Measurements from ENCODE around the gene STK31.
"Not testable (repeated sequence)": the region's sequence is repeated elsewhere in the genome, so short reads cannot be mapped to it uniquely, and the experiment has no call there.

The STK31 gene

GRCh38 chr7:23710000-23710399 is at the start of gene STK31:
Gene STK31, plus strand, starts transcription at chr7:23710219. Its CDS starts 67 bp downstream, at chr7:23710286.
- DNase-seq = no peak

GRCh38 chr7:23661385-23661784 is 48.6 kb upstream of the STK31 start:
- DNase-seq = no peak

DNA sequence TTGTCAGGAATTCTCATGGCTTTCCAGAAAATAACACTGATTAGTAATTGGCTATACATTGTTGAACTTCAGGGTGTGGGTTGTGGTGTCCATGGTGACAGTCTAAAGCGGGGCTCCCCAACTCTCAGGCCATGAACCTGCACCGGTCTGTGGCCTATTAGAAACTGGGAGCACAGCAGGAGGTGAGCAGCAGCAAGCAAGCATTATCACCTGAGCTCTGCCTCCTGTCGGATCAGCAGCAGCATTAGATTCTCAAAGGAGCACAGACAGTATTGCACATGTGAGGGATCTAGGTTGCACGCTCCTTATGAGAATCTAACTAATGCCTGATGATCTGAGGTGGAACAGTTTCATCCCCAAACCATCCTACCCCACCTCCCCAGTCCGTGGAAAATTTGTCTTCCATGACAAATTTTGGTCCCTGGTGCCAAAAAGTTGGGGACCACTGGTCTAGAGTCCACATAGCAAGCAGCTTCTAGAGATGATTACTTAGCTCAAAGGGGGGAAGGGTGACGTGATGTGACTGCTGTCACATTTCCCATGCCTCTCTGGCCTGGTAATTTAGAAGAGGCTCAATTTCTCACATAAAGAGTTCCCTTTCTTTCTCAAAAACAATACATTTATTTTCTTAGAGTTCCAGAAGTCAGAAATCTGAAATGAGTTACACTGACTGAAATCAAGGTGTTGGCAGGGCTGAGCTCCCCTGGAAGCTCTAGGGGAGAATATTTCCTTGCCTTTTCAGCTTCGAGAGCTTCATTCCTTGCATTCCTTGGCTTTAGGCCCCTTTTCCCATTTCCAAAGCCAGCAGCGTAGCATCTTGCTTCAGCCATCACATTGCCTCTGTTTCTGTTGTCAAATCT is 47.7 kb upstream of the STK31 start:
- no peak for DNase-seq

DNA sequence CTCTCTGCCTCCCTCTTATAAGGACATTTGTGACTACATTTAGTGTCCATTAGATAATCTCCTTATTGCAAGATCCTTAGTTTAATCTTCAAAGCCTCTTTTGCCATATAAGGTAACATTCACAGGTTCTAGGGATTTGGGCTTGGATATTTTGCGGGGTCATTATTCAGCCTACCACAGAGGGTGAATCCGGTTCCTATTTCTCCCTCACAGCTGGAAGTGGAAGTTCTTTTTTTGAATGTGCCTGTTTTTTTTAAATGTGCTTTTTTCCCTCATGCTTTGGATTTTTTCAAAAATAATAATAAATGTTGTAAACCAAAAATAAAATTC is 47.1 kb upstream of the STK31 start:
- no peak for DNase-seq

DNA sequence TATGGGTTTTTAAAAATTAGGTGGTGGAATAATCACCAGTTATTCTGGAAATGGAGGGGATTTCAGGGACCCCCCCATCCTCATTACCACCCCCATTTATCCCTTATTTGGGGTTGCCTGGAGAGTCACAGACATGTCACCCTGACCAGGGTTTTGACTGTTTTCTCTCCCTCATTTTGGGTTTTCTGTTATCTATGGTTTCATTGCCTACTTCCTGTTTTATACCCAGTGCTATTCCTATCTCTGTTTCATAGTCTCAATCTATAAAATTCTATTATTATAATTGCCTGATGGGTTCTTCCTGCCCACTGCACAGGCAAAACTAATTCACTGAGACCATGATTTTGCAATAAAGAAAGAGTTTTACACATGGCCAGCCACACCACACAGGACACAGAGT is 45.9 kb upstream of the STK31 start:
- no peak for DNase-seq

DNA sequence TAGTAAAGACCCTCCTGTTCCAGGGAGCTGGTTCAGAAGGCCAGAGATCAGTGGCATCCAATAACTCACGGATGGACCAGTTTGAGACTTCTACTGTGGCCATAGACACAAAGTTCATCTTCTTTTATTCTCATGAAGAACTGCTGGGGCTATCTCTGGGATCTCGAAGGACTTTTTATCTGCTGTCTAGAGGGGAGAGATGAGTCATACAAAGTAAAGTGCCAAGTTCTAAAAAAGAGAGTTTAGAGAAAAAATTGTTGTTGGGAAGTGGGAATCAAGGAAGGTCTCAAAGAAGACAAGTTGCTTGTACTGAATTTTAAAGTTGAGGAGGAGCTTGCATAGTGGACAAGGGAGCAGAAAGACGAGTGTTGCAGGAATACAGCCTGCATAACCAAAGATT is 38.0 kb upstream of the STK31 start:
- no peak for DNase-seq

GRCh38 chr7:23679898-23680413 is 30.1 kb upstream of the STK31 start, which contains the start of gene FAM221A:
Gene FAM221A, plus strand, starts transcription at chr7:23680199. Its CDS starts 20 bp downstream, at chr7:23680219.
- peak; percentile 79 for DNase-seq

GRCh38 chr7:23680414-23681405 is 29.3 kb upstream of the STK31 start:
- DNase-seq = peak; percentile 63

GRCh38 chr7:23684041-23684440 is 26.0 kb upstream of the STK31 start:
- not testable (repeated sequence) for DNase-seq

DNA sequence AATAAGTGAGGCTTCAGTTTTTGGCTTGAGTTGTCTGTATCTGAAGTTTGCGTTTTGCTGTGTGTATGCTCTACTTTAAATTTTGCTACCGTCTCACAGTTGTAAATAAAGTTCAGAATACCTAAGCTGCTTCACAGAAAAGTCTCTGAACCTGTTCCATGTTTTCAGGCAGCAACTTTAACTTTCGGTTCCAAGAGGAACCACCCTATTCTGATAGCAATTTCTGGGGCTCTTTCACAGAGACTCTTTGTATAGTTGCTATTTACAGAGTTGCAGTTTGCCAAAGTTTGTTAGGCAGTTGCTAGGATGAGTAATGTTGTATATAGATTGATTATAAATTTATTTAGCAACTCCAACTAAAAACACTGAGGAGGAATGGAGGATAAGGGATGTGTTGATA is 24.3 kb upstream of the STK31 start:
- no peak for DNase-seq

DNA sequence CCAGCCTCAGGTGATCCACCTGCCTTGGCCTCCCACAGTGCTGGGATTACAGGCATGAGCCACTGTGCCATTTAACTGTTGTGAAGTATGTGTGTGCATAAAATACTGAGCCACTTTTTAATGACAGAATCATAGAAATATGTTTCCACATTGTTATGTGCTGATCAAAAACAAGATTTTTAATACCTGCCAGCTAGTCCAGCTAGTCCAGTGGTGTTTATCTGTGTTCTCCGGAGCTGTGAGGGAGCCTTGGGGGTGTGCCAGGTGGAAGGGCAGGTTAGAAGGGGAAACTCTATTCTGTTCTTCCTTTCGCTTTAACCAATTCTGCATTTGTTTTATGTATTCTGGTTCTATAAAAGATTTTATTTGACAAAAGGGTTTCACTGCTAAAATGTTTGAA is 23.0 kb upstream of the STK31 start:
- DNase-seq = no peak

DNA sequence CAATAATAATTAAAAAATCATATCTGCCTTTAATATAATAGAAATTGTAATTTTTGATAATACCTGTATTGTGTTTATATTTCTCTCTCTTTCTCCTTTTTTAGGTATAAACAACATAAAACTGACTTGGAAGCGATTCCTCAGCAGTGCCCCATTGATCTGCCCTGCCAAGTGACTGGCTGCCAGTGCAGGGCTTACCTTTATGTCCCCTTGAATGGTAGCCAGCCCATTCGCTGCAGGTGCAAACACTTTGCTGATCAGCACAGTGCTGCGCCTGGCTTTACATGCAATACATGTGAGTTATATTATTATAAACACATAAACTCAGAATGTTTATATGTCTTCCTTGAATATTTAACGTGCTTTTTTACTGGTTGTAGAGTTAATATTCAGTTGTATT is 20.9 kb upstream of the STK31 start:
- no peak for DNase-seq

DNA sequence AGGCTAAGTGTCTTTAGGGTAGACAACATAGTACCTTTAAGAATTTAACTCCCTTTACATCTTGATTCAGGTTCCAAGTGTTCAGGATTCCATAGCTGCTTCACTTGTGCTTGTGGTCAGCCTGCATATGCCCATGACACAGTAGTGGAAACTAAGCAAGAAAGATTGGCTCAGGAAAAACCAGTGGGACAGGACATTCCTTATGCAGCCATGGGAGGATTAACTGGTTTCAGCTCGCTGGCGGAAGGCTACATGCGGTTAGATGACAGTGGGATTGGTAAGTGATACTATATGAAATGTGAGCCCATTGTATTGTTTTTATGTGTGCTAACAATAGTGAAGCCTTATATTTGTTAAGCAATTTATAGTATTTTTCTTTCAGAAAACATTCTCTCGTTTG is 18.7 kb upstream of the STK31 start:
- no peak for DNase-seq

- DNase-seq = no peak
Observed at GRCh38 chr7:23693224-23693623, 16.8 kb upstream of the STK31 start.

DNA sequence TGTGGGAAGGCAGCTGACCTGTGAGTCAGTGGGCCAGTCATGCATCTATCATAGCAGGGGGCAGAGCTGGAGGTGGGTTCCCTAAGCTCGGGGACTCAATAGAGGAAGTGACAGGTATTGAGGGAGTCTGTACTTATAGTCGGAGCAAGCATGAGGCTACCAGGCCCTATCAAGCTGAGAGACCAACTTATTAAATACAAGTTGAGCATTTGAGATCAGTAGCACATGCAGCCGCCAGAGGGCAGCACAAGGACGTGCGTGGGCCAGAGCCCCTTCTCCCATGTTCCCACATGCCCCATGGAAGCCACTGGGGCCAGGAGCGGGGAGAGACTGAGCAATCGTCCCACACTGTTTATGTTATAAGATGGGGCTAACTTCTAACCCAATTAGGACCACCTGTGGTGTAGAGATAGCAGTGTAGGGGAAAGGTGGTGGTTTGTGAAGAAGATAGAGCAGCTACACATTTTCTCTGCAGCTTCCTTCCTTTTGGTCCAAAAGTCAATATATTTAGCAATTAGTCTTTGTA is 13.0 kb upstream of the STK31 start:
- no peak for DNase-seq

GRCh38 chr7:23698822-23699221 is 11.2 kb upstream of the STK31 start:
- DNase-seq = no peak

DNA sequence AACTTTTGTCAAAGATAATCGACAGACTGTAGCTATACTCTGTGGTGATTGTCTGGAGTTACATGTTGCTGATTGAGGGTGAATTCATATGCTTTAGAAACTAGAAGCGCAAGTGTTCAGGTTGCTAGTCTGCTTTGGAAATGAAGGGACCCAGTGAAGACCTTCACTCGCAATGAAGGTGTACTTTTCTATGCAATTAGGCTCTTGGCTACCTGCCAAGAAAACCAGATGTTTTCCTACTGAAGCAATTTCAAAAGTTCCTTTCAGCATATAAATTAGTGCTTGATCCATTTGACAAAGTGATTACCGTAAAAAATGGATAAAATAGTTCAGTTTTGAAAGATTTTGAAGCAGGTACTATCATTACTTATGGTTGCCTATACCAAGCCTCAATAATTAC is 10.0 kb upstream of the STK31 start:
- no peak for DNase-seq

GRCh38 chr7:23709081-23709750 is 803 bp upstream of the STK31 start:
- no peak for DNase-seq

GRCh38 chr7:23712368-23713284 is 2.6 kb downstream of the STK31 start:
- DNase-seq = peak; percentile 32

- no peak for DNase-seq
Observed at GRCh38 chr7:23713285-23714149, 3.5 kb downstream of the STK31 start.

DNA sequence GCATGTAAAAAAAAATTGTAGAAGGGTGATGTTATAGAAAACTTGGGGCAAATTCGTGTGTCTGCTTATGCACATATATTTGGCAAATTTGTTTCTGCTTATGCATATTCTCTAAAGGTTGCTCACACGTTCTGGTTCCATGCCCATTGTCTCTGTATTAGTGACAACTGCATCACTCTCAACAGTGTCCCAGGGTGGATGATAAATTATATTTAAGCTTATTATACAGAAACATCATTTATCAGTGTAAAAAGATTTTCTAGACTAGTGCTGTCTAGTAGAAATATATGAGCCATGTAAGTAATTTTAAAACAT is 4.1 kb downstream of the STK31 start:
- DNase-seq = no peak
